PC-3 (cell line): Measurements from ENCODE around the gene SLC4A5. TPM values are rescaled to one million over a fixed set of nuclear protein-coding genes. Genes with fewer than 3 reads are reported as not detected.

ENCODE experiments used
- ATAC-seq: fragments of 200-7000 bp; cut with Tn5 transposase; 2 replicates; pipeline ENCODE4 v1.9.1; 2020; ENCODE audit warnings: mild to moderate bottlenecking, moderate library complexity
- BruUV-seq: library from RNA; stranded (reverse); fragments of 400-500 nt; replicated peaks from 2 replicates; lab custom pipeline; 2021; lab: Mats Ljungman, UMichigan
- CTCF ChIA-PET: fragments of 300-600 bp; sonication (Branson Sonifier 250); formaldehyde crosslinking; loops from one replicate; lab custom pipeline; 2022; ENCODE audit warnings: antibody characterized with exemption; lab: Charles Lee
- POLR2A ChIA-PET: fragments of 300-600 bp; sonication (Branson Sonifier 250); formaldehyde crosslinking; loops from one replicate; lab custom pipeline; 2022; ENCODE audit warnings: antibody characterized with exemption; ENCODE audit not compliant: unreplicated experiment; lab: Charles Lee
- DNase-seq: peaks from one replicate; pipeline ENCODE4 v3.0.0-alpha.2; 2015
- H2AFZ ChIP-seq: fragments of 300-600 bp; sonication (generic); 2 replicates; pipeline ENCODE4 v1.6.0; 2016; ENCODE audit warnings: antibody characterized with exemption, low read length
- H3F3A ChIP-seq: fragments of 300-600 bp; sonication (generic); one replicate; pipeline ENCODE4 v1.6.0; 2017; ENCODE audit warnings: antibody characterized with exemption, low read length, control low read depth, mild to moderate bottlenecking; ENCODE audit not compliant: unreplicated experiment
- H3K27ac ChIP-seq: fragments of 300-600 bp; sonication (generic); 2 replicates; pipeline ENCODE4 v1.5.1; 2016; ENCODE audit warnings: mild to moderate bottlenecking, low read length
- H3K27me3 ChIP-seq: fragments of 300-600 bp; sonication (generic); 2 replicates; pipeline ENCODE4 v1.6.1; 2016; ENCODE audit warnings: low read length, mixed read lengths
- H3K36me3 ChIP-seq: fragments of 300-600 bp; sonication (generic); 2 replicates; pipeline ENCODE4 v1.6.1; 2016; ENCODE audit warnings: low read depth, mixed run types, low read length, mixed read lengths
- H3K4me1 ChIP-seq: fragments of 300-600 bp; sonication (generic); 2 replicates; pipeline ENCODE4 v1.5.1; 2016; ENCODE audit warnings: low read length; ENCODE audit not compliant: insufficient read depth
- H3K4me2 ChIP-seq: fragments of 300-600 bp; sonication (generic); 2 replicates; pipeline ENCODE4 v1.6.0; 2016; ENCODE audit warnings: low read length
- H3K4me3 ChIP-seq: fragments of 300-600 bp; sonication (generic); 2 replicates; pipeline ENCODE4 v1.5.1; 2016; ENCODE audit warnings: mild to moderate bottlenecking, low read length, mixed read lengths
- H3K79me2 ChIP-seq: fragments of 300-600 bp; sonication (generic); 2 replicates; pipeline ENCODE4 v1.6.1; 2017; ENCODE audit warnings: low read length, mixed read lengths
- H3K9ac ChIP-seq: fragments of 300-600 bp; sonication (generic); 2 replicates; pipeline ENCODE4 v1.6.0; 2016; ENCODE audit warnings: mild to moderate bottlenecking, low read length
- H3K9me2 ChIP-seq: fragments of 300-600 bp; sonication (generic); replicated peaks from 2 replicates; pipeline ENCODE4 v1.6.1; 2016; ENCODE audit warnings: mixed run types, low read length, mixed read lengths
- H3K9me3 ChIP-seq: fragments of 300-600 bp; sonication (generic); 2 replicates; pipeline ENCODE4 v1.6.1; 2016; ENCODE audit warnings: low read length, mixed read lengths
- H4K20me1 ChIP-seq: fragments of 300-600 bp; sonication (generic); 2 replicates; pipeline ENCODE4 v1.6.1; 2016; ENCODE audit warnings: low read length, mixed read lengths
- CTCF ChIP-seq: fragments of 300-600 bp; sonication (generic); conservative IDR thresholded peaks from 2 replicates; pipeline ENCODE4 v1.5.1; 2017; ENCODE audit warnings: antibody characterized with exemption, low read depth, mild to moderate bottlenecking, low read length
- EZH2 ChIP-seq: fragments of 300-600 bp; sonication (generic); IDR thresholded peaks from one replicate; pipeline ENCODE4 v1.6.1; 2017; ENCODE audit warnings: antibody characterized with exemption, mild to moderate bottlenecking, low read length; ENCODE audit not compliant: unreplicated experiment
- EZH2phosphoT487 ChIP-seq: fragments of 300-600 bp; sonication (generic); IDR thresholded peaks from 2 replicates; pipeline ENCODE4 v1.6.1; 2018; ENCODE audit warnings: mild to moderate bottlenecking, antibody characterized with exemption, low read length, borderline replicate concordance
- intact Hi-C: fragments of 100-400 bp; cut with micrococcal nuclease; formaldehyde crosslinking; loops from 2 replicates; pipeline ENCODE4 v1.9.0; 2023
- total RNA-seq: library from RNA; depleted of rRNA; stranded (reverse); fragments of >200 nt; gene quantifications from 2 replicates; pipeline ENCODE4 v1.2.3, GENCODE V29; 2014

Gene SLC4A5
- total RNA-seq, 1 experiment from 2014 or later = 2.4 TPM

GRCh38 chr2:74262681-74263080 is 80.5 kb downstream of the SLC4A5 start:
- no peak overlapping the region for H3K4me2 ChIP-seq
- H4K20me1 ChIP-seq = no peaks in the 10 kb centered on the region
- H3K79me2 ChIP-seq = no peaks in the 10 kb centered on the region
- TF ChIP-seq EZH2phosphoT487 (no peak), CTCF (no peak), EZH2 (no peak)
- peaks cover 15% of the 10 kb centered on the region for H3K4me1 ChIP-seq
- ATAC-seq = no peak
- H3K36me3 ChIP-seq = no peaks in the 10 kb centered on the region
- intact Hi-C loops = no loop called here
- no peak overlapping the region for H3K27ac ChIP-seq
- no peaks in the 10 kb centered on the region for H3K27me3 ChIP-seq
- BruUV-seq = no TSS peak
- no peaks in the 10 kb centered on the region for H3F3A ChIP-seq
- H3K9ac ChIP-seq = no peak overlapping the region
- ChIA-PET POLR2A (no interaction called here), CTCF (no interaction called here)
- no peak overlapping the region for H2AFZ ChIP-seq
- no peaks in the 10 kb centered on the region for H3K9me3 ChIP-seq
- H3K4me3 ChIP-seq = no peak overlapping the region
- no peak for DNase-seq
- H3K9me2 ChIP-seq = no peaks in the 10 kb centered on the region

- ChIA-PET CTCF (interaction anchor here (0.6 kb wide), 1 partner anchor 25 kb away, joined by 3 read pairs; no protein-coding TSS in a partner anchor), POLR2A (no interaction called here)
- intact Hi-C loops = no loop called here
- Histone ChIP-seq H3K9ac (no peak overlapping the region), H3K4me3 (no peak overlapping the region), H4K20me1 (no peaks in the 10 kb centered on the region), H3K27ac (no peak overlapping the region), H2AFZ (0 out of 2 replicates have a peak overlapping the region, but pooled peaks have one; percentile 32), H3K27me3 (no peaks in the 10 kb centered on the region), H3K4me1 (peaks cover 4% of the 10 kb centered on the region; the same call in 1 of the 2 replicates), H3K4me2 (peak overlapping the region; percentile 6), H3K9me3 (no peaks in the 10 kb centered on the region), H3F3A (no peaks in the 10 kb centered on the region), H3K79me2 (no peaks in the 10 kb centered on the region), H3K9me2 (no peaks in the 10 kb centered on the region), H3K36me3 (no peaks in the 10 kb centered on the region)
- DNase-seq = peak; percentile 80
- peak; percentile 83 for TF ChIP-seq CTCF
- no peak for TF ChIP-seq EZH2phosphoT487
- BruUV-seq = no TSS peak
- ATAC-seq = peak; percentile 74
Measured at GRCh38 chr2:74261204-74261864, 81.9 kb downstream of the SLC4A5 start.

GRCh38 chr2:74260495-74260894 is 82.7 kb downstream of the SLC4A5 start:
- Histone ChIP-seq H3K27me3 (no peaks in the 10 kb centered on the region), H4K20me1 (no peaks in the 10 kb centered on the region), H3K9me3 (no peaks in the 10 kb centered on the region), H3K27ac (no peak overlapping the region), H2AFZ (no peak overlapping the region), H3K4me3 (no peak overlapping the region), H3K9ac (no peak overlapping the region), H3K4me2 (no peak overlapping the region), H3K79me2 (no peaks in the 10 kb centered on the region), H3K4me1 (peaks cover 4% of the 10 kb centered on the region; the same call in 1 of the 2 replicates), H3K9me2 (no peaks in the 10 kb centered on the region), H3F3A (no peaks in the 10 kb centered on the region), H3K36me3 (no peaks in the 10 kb centered on the region)
- ATAC-seq (no peak), DNase-seq (no peak)
- no TSS peak for BruUV-seq
- ChIA-PET CTCF (no interaction called here), POLR2A (no interaction called here)
- no peak for TF ChIP-seq EZH2
- intact Hi-C loops = no loop called here
